IMR-90 (cell line): ENCODE measurements around the gene NAA10. TPM values are rescaled to one million over a fixed set of nuclear protein-coding genes. Genes with fewer than 3 reads are reported as not detected.

Experiments
- ATAC-seq: fragments of 200-7000 bp; cut with Tn5 transposase; 2 replicates; pipeline ENCODE4 v1.9.1; 2020; ENCODE audit warnings: low read depth, mild to moderate bottlenecking, moderate library complexity
- BruUV-seq: library from RNA; stranded (reverse); fragments of 400-500 nt; replicated peaks from 2 replicates; lab custom pipeline; 2021; lab: Mats Ljungman, UMichigan
- CTCF ChIA-PET: fragments of 300-600 bp; formaldehyde crosslinking; extraction: SDS; loops from one replicate; lab custom pipeline; 2021; ENCODE audit warnings: antibody characterized with exemption; lab: Yijun Ruan, JAX
- POLR2A ChIA-PET: fragments of 300-600 bp; sonication (Branson Sonifier 250); formaldehyde crosslinking; loops from one replicate; lab custom pipeline; 2022; ENCODE audit warnings: antibody characterized with exemption; ENCODE audit not compliant: unreplicated experiment; lab: Charles Lee
- DNase-seq: peaks from one replicate; pipeline ENCODE4 v3.0.0; 2013
- H2AFZ ChIP-seq: replicated peaks from 2 replicates; pipeline ENCODE3; 2013; ENCODE audit warnings: low read length, mild to moderate bottlenecking; ENCODE audit not compliant: poor library complexity
- H2AK5ac ChIP-seq: 2 replicates; pipeline ENCODE4 v1.6.1; 2013; ENCODE audit warnings: low read depth, low read length, inconsistent platforms
- H2AK9ac ChIP-seq: replicated peaks from 2 replicates; pipeline ENCODE3; 2013; ENCODE audit warnings: mild to moderate bottlenecking, low read depth, low read length, moderate library complexity; ENCODE audit not compliant: poor library complexity
- H2BK120ac ChIP-seq: 2 replicates; pipeline ENCODE4 v1.6.1; 2013; ENCODE audit warnings: low read depth, low read length, inconsistent platforms
- H2BK15ac ChIP-seq: 3 replicates; pipeline ENCODE4 v1.6.1; 2013; ENCODE audit warnings: low read depth, low read length, inconsistent platforms
- H2BK20ac ChIP-seq: 2 replicates; pipeline ENCODE4 v1.6.1; 2013; ENCODE audit warnings: low read depth, mild to moderate bottlenecking, inconsistent platforms, low read length, moderate library complexity
- H2BK5ac ChIP-seq: 2 replicates; pipeline ENCODE4 v1.6.1; 2013; ENCODE audit warnings: mild to moderate bottlenecking, low read depth, low read length, inconsistent platforms; ENCODE audit not compliant: poor library complexity, severe bottlenecking
- H3K14ac ChIP-seq: replicated peaks from 2 replicates; pipeline ENCODE4 v1.6.1; 2013; ENCODE audit warnings: low read depth, low read length, inconsistent platforms
- H3K18ac ChIP-seq: 2 replicates; pipeline ENCODE4 v1.6.1; 2013; ENCODE audit warnings: low read depth, low read length, control low read depth
- H3K23ac ChIP-seq: 2 replicates; pipeline ENCODE4 v1.6.1; 2013; ENCODE audit warnings: low read depth, low read length, inconsistent platforms
- H3K27ac ChIP-seq: 2 replicates; pipeline ENCODE4 v1.5.1; 2013; ENCODE audit warnings: mild to moderate bottlenecking, control low read depth, low read length; ENCODE audit not compliant: insufficient read depth
- H3K27me3 ChIP-seq: 2 replicates; pipeline ENCODE4 v1.6.1; 2013; ENCODE audit warnings: low read length; ENCODE audit not compliant: control insufficient read depth, insufficient read depth
- H3K36me3 ChIP-seq: 2 replicates; pipeline ENCODE4 v1.6.1; 2013; ENCODE audit warnings: low read length, mixed read lengths; ENCODE audit not compliant: control insufficient read depth, insufficient read depth
- H3K4ac ChIP-seq: 2 replicates; pipeline ENCODE4 v1.6.1; 2013; ENCODE audit warnings: low read depth, low read length, inconsistent platforms
- H3K4me1 ChIP-seq: 2 replicates; pipeline ENCODE4 v1.6.1; 2013; ENCODE audit warnings: low read length, mixed read lengths; ENCODE audit not compliant: control insufficient read depth, insufficient read depth
- H3K4me2 ChIP-seq: 2 replicates; pipeline ENCODE4 v1.6.1; 2013; ENCODE audit warnings: low read depth, mild to moderate bottlenecking, control low read depth, low read length, moderate library complexity
- H3K4me3 ChIP-seq: 2 replicates; pipeline ENCODE4 v1.5.1; 2013; ENCODE audit warnings: low read depth, mild to moderate bottlenecking, control low read depth, low read length, moderate library complexity; ENCODE audit not compliant: insufficient read depth
- H3K56ac ChIP-seq: 2 replicates; pipeline ENCODE4 v1.6.1; 2013; ENCODE audit warnings: low read length, inconsistent platforms; ENCODE audit not compliant: insufficient read depth; ENCODE audit errors: extremely low read depth
- H3K79me1 ChIP-seq, 2 experiments: 2 replicates each; pipeline ENCODE4 v1.6.1; 2013; ENCODE audit warnings: low read length in 2 of 2, inconsistent platforms in 1 of 2, low read depth in 1 of 2
- H3K9ac ChIP-seq: 2 replicates; pipeline ENCODE4 v1.6.1; 2013; ENCODE audit warnings: low read depth, low read length, control low read depth
- H3K9me1 ChIP-seq: 2 replicates; pipeline ENCODE4 v1.6.1; 2013; ENCODE audit warnings: low read length, inconsistent platforms; ENCODE audit not compliant: insufficient read depth
- H3K9me3 ChIP-seq: 2 replicates; pipeline ENCODE4 v1.6.1; 2013; ENCODE audit warnings: low read length; ENCODE audit not compliant: control insufficient read depth, insufficient read depth
- H4K20me1 ChIP-seq: 2 replicates; pipeline ENCODE4 v1.6.1; 2013; ENCODE audit warnings: low read length, inconsistent platforms; ENCODE audit not compliant: insufficient read depth
- H4K5ac ChIP-seq: 2 replicates; pipeline ENCODE4 v1.6.1; 2013; ENCODE audit warnings: mild to moderate bottlenecking, low read depth, low read length, control low read depth
- H4K8ac ChIP-seq, 2 experiments: 2 replicates each; pipeline ENCODE4 v1.6.1; 2013; ENCODE audit warnings: low read depth in 2 of 2, low read length in 2 of 2, control low read depth in 1 of 2, inconsistent platforms in 1 of 2
- H4K91ac ChIP-seq: 2 replicates; pipeline ENCODE4 v1.6.1; 2013; ENCODE audit warnings: low read depth, low read length, inconsistent platforms; ENCODE audit not compliant: insufficient read depth
- CHD1 ChIP-seq: IDR thresholded peaks from 2 replicates; pipeline ENCODE4 v1.6.1; 2012; ENCODE audit warnings: low read depth, low read length, improper control_type of control experiment
- MAFK ChIP-seq: IDR thresholded peaks from 2 replicates; pipeline ENCODE4 v1.6.1; 2012; ENCODE audit warnings: low read depth, low read length, improper control_type of control experiment
- MXI1 ChIP-seq: IDR thresholded peaks from 2 replicates; pipeline ENCODE4 v1.6.1; 2012; ENCODE audit warnings: low read depth, mild to moderate bottlenecking, low read length, moderate library complexity, borderline replicate concordance
- WGBS, 2 experiments: methylation state at CpG; one replicate each; pipeline versions ENCODE4 v1.1.5 to v1.1.7; 2013; ENCODE audit warnings: missing lambda C conversion rate in 2 of 2; ENCODE audit not compliant: insufficient read length in 1 of 2; ENCODE audit errors: extremely low coverage in 2 of 2; 5-methylcytosine and 5-hydroxymethylcytosine counted together
- dilution Hi-C: fragments of 300-500 bp; cut with HindIII; formaldehyde crosslinking; loops from one replicate; pipeline ENCODE4 v1.14.3; 2018; ENCODE audit warnings: low sequenced_read_pairs; ENCODE audit not compliant: unreplicated experiment
- in situ Hi-C: fragments of 300-500 bp; cut with MboI; formaldehyde crosslinking; loops from 3 replicates; pipeline ENCODE4 v1.14.3; 2019; ENCODE audit warnings: low sequenced_read_pairs, inconsistent platforms, mixed read lengths
- intact Hi-C: fragments of 100-400 bp; cut with micrococcal nuclease; formaldehyde crosslinking; loops from 2 replicates; pipeline ENCODE4 v1.10.0; 2022
- polyA plus RNA-seq, 3 experiments: library from polyadenylated mRNA; depleted of rRNA; stranded (reverse); fragments of >200 nt; gene quantifications; 2 replicates each; pipeline ENCODE4 v1.2.3, GENCODE V29; 2012; ENCODE audit warnings: low replicate concordance in 1 of 3
- total RNA-seq: library from RNA; depleted of rRNA; stranded (reverse); fragments of >200 nt; gene quantifications from 2 replicates; pipeline ENCODE4 v1.2.3, GENCODE V29; 2012

The NAA10 gene
- total and polyA plus RNA-seq, 2 of the 4 experiments (the other 2 are of a cell fraction) = 98.6 to 172 TPM

- intact Hi-C loops = no loop called here
Observed at GRCh38 chrX:153934148-153934761, 582 bp downstream of the NAA10 start.

More at GRCh38 chrX:153934148-153934761, 582 bp downstream of the NAA10 start:
- CTCF ChIA-PET = interaction anchor here (1.2 to 1.6 kb wide), 2 partner anchors 11 to 13 kb away, joined by 4 to 7 read pairs; no protein-coding TSS in a partner anchor
- no peak overlapping the region for H2BK5ac ChIP-seq
- no peak overlapping the region; a peak in 2 of 4 replicates for H4K8ac ChIP-seq
- 31% methylated on average over 19 of the region's 33 CpGs; no CpG with 5 or more reads in 1 of the 2 experiments for WGBS, 2 experiments
- peaks cover 22% of the 10 kb centered on the region for H3K36me3 ChIP-seq
- H3K4me3 ChIP-seq = peak overlapping the region; percentile 97
- peak overlapping the region; percentile 82 for H2AK5ac ChIP-seq
- in situ Hi-C loops (no loop called here), dilution Hi-C loops (no loop called here)
- no peak overlapping the region for H4K5ac ChIP-seq
- peaks cover 2% of the 10 kb centered on the region; the same call in 1 of the 2 replicates for H3K4me1 ChIP-seq
- H4K20me1 ChIP-seq = peaks cover 20% of the 10 kb centered on the region
- H3K9ac ChIP-seq = peak overlapping the region; percentile 79
- H3K18ac ChIP-seq = no peak overlapping the region
- peak overlapping the region; percentile 93 for H2AFZ ChIP-seq
- H3K27ac ChIP-seq = peak overlapping the region; percentile 46
- peak overlapping the region; percentile 96 for H2AK9ac ChIP-seq
- no peaks in the 10 kb centered on the region for H3K9me1 ChIP-seq
- H4K91ac ChIP-seq = no peak overlapping the region; the same call in 1 of the 2 replicates
- H3K79me1 ChIP-seq = peaks cover 4 to 9% of the 10 kb centered on the region in 2 experiments; a peak in 2 of 4 replicates
- BruUV-seq = no TSS peak
- peak; percentile 13 for ATAC-seq
- no peaks in the 10 kb centered on the region; the same call in 1 of the 2 replicates for H3K27me3 ChIP-seq
- H3K56ac ChIP-seq = 0 out of 2 replicates have a peak overlapping the region, but pooled peaks have one; percentile 10
- no peak for DNase-seq
- H2BK20ac ChIP-seq = no peak overlapping the region
- H3K23ac ChIP-seq = peak overlapping the region; percentile 78
- peak overlapping the region; percentile 83 for H3K4ac ChIP-seq
- POLR2A ChIA-PET = no interaction called here
- peak overlapping the region; percentile 87 for H3K14ac ChIP-seq
- no peaks in the 10 kb centered on the region for H3K9me3 ChIP-seq
- TF ChIP-seq CHD1 = no peak
- no peak for TF ChIP-seq MAFK
- no peak for TF ChIP-seq MXI1
- peak overlapping the region; percentile 93 for H3K4me2 ChIP-seq
- no peak overlapping the region for H2BK15ac ChIP-seq
- H2BK120ac ChIP-seq = no peak overlapping the region
